K562 (cell line): ENCODE measurements around the gene CFAP92.

Experiments used
- EP300 ChIP-seq: IDR thresholded peaks from 2 replicates; pipeline ENCODE4 v1.6.1; 2012; ENCODE audit warnings: low read length, improper control_type of control experiment
- GATAD2B ChIP-seq: fragments of 450-650 bp; IDR thresholded peaks from 2 replicates; pipeline ENCODE4 v1.6.1; 2017; ENCODE audit warnings: mild to moderate bottlenecking, borderline replicate concordance
- HDAC6 ChIP-seq: IDR thresholded peaks from 2 replicates; pipeline ENCODE4 v1.6.1; 2012; ENCODE audit warnings: low read depth, mild to moderate bottlenecking, control low read depth, inconsistent platforms, low read length, moderate library complexity
- HNRNPH1 ChIP-seq: fragments of 200-400 bp; formaldehyde crosslinking; optimal IDR thresholded peaks from 2 replicates; pipeline ENCODE3; 2017; ENCODE audit warnings: low read depth, mild to moderate bottlenecking, low read length, moderate library complexity
- JUN ChIP-seq, 2 experiments: sonication (generic) in 1 of 2; formaldehyde crosslinking in 1 of 2; IDR thresholded peaks; 2 replicates each; pipeline versions ENCODE4 v1.6.1 to v1.8.0; 2012 to 2022; ENCODE audit warnings: borderline replicate concordance in 2 of 2, mild to moderate bottlenecking in 2 of 2, improper control_type of control experiment in 1 of 2, low read depth in 1 of 2, low read length in 1 of 2, missing genetic modification reagents in 1 of 2
- JUNB ChIP-seq: fragments of 450-650 bp; formaldehyde crosslinking; conservative IDR thresholded peaks from 2 replicates; pipeline ENCODE4 v1.4.0; 2020; ENCODE audit warnings: mild to moderate bottlenecking
- MEF2A ChIP-seq: IDR thresholded peaks from 2 replicates; pipeline ENCODE4 v1.6.1; 2011; ENCODE audit warnings: low read depth, mild to moderate bottlenecking, low read length, moderate library complexity; ENCODE audit not compliant: control insufficient read depth
- YY1 ChIP-seq, 3 experiments: IDR thresholded peaks; 2 replicates each; pipeline ENCODE4 v1.6.1; 2011; ENCODE audit warnings: low read length in 2 of 3, mild to moderate bottlenecking in 2 of 3, moderate library complexity in 2 of 3, borderline replicate concordance in 1 of 3, control low read depth in 1 of 3, low read depth in 1 of 3; ENCODE audit not compliant: insufficient read depth in 3 of 3, insufficient replicate concordance in 2 of 3, control insufficient read depth in 1 of 3, insufficient read length in 1 of 3; ENCODE audit errors: extremely low read depth in 1 of 3
- ZNF140 ChIP-seq: fragments of 250-450 bp; sonication (Bioruptor Pico); IDR thresholded peaks from 2 replicates; pipeline ENCODE4 v1.8.0; 2021; ENCODE audit warnings: moderate library complexity, mild to moderate bottlenecking, inconsistent platforms
- ZNF24 ChIP-seq: fragments of 450-650 bp; IDR thresholded peaks from 2 replicates; pipeline ENCODE4 v1.6.1; 2016
- ZNF263 ChIP-seq: sonication (generic); formaldehyde crosslinking; IDR thresholded peaks from 2 replicates; pipeline ENCODE4 v1.8.0; 2022; ENCODE audit warnings: mild to moderate bottlenecking, missing genetic modification reagents, borderline replicate concordance
- TF ChIP-seq, protein P1 (sequence below), 2 experiments: fragments of 450-650 bp; IDR thresholded peaks; 2 replicates each; pipeline ENCODE4 v1.6.1; 2016
- TF ChIP-seq, protein P2 (sequence below): fragments of 450-650 bp; IDR thresholded peaks from 2 replicates; pipeline ENCODE4 v1.6.1; 2016; ENCODE audit warnings: borderline replicate concordance
- TF ChIP-seq, protein P3 (sequence below), 2 experiments: fragments of 450-650 bp; IDR thresholded peaks; 2 replicates each; pipeline ENCODE4 v1.6.1; 2016; ENCODE audit warnings: mild to moderate bottlenecking in 2 of 2, borderline replicate concordance in 1 of 2, low read depth in 1 of 2, moderate library complexity in 1 of 2

DNA sequence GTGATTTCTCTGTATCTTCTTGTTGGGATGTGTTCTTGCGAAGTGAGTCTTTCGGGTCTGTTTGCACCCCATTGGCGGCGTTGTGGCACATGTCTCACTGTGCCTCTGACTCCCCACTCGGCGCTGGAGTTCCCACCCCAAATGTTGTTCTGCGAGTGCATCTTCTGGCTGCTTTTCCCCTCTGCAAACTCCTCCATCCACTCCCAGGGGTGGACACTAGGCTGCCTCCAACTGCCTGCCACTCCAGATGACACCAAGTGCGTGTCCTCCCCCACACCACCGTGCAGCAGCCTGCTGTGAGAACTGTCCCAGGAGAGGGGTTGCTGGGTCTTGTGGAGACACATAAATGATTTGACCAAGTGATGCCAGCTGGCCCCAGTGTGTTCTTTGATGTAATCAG is 24.9 kb upstream of the CFAP92 start:
- no peak for TF ChIP-seq GATAD2B
- TF ChIP-seq, protein P1, sequence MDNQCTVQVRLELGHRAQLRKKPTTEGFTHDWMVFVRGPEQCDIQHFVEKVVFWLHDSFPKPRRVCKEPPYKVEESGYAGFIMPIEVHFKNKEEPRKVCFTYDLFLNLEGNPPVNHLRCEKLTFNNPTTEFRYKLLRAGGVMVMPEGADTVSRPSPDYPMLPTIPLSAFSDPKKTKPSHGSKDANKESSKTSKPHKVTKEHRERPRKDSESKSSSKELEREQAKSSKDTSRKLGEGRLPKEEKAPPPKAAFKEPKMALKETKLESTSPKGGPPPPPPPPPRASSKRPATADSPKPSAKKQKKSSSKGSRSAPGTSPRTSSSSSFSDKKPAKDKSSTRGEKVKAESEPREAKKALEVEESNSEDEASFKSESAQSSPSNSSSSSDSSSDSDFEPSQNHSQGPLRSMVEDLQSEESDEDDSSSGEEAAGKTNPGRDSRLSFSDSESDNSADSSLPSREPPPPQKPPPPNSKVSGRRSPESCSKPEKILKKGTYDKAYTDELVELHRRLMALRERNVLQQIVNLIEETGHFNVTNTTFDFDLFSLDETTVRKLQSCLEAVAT (IDR thresholded peaks at IDR 0.05): no peak
- no peak for TF ChIP-seq HDAC6
- no peak for TF ChIP-seq JUN (IDR thresholded peaks at IDR 0.05; ENCODE audit: borderline replicate concordance, low read depth, low read length)
- TF ChIP-seq JUN (CRISPR knock-in tag; IDR thresholded peaks at IDR 0.05; ENCODE audit: borderline replicate concordance): no peak
- TF ChIP-seq JUNB (CRISPR knock-in tag): no peak
- no peak for TF ChIP-seq MEF2A
- TF ChIP-seq, protein P2, sequence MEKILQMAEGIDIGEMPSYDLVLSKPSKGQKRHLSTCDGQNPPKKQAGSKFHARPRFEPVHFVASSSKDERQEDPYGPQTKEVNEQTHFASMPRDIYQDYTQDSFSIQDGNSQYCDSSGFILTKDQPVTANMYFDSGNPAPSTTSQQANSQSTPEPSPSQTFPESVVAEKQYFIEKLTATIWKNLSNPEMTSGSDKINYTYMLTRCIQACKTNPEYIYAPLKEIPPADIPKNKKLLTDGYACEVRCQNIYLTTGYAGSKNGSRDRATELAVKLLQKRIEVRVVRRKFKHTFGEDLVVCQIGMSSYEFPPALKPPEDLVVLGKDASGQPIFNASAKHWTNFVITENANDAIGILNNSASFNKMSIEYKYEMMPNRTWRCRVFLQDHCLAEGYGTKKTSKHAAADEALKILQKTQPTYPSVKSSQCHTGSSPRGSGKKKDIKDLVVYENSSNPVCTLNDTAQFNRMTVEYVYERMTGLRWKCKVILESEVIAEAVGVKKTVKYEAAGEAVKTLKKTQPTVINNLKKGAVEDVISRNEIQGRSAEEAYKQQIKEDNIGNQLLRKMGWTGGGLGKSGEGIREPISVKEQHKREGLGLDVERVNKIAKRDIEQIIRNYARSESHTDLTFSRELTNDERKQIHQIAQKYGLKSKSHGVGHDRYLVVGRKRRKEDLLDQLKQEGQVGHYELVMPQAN: no peak
- no peak for TF ChIP-seq YY1 (IDR thresholded peaks at IDR 0.05; ENCODE audit: borderline replicate concordance in 1 of 3, control insufficient read depth in 1 of 3, extremely low read depth in 1 of 3, insufficient read depth in 3 of 3, insufficient read length in 1 of 3, insufficient replicate concordance in 2 of 3, low read depth in 1 of 3, low read length in 2 of 3)
- TF ChIP-seq ZNF140 (CRISPR knock-in tag): no peak
- TF ChIP-seq, protein P3, sequence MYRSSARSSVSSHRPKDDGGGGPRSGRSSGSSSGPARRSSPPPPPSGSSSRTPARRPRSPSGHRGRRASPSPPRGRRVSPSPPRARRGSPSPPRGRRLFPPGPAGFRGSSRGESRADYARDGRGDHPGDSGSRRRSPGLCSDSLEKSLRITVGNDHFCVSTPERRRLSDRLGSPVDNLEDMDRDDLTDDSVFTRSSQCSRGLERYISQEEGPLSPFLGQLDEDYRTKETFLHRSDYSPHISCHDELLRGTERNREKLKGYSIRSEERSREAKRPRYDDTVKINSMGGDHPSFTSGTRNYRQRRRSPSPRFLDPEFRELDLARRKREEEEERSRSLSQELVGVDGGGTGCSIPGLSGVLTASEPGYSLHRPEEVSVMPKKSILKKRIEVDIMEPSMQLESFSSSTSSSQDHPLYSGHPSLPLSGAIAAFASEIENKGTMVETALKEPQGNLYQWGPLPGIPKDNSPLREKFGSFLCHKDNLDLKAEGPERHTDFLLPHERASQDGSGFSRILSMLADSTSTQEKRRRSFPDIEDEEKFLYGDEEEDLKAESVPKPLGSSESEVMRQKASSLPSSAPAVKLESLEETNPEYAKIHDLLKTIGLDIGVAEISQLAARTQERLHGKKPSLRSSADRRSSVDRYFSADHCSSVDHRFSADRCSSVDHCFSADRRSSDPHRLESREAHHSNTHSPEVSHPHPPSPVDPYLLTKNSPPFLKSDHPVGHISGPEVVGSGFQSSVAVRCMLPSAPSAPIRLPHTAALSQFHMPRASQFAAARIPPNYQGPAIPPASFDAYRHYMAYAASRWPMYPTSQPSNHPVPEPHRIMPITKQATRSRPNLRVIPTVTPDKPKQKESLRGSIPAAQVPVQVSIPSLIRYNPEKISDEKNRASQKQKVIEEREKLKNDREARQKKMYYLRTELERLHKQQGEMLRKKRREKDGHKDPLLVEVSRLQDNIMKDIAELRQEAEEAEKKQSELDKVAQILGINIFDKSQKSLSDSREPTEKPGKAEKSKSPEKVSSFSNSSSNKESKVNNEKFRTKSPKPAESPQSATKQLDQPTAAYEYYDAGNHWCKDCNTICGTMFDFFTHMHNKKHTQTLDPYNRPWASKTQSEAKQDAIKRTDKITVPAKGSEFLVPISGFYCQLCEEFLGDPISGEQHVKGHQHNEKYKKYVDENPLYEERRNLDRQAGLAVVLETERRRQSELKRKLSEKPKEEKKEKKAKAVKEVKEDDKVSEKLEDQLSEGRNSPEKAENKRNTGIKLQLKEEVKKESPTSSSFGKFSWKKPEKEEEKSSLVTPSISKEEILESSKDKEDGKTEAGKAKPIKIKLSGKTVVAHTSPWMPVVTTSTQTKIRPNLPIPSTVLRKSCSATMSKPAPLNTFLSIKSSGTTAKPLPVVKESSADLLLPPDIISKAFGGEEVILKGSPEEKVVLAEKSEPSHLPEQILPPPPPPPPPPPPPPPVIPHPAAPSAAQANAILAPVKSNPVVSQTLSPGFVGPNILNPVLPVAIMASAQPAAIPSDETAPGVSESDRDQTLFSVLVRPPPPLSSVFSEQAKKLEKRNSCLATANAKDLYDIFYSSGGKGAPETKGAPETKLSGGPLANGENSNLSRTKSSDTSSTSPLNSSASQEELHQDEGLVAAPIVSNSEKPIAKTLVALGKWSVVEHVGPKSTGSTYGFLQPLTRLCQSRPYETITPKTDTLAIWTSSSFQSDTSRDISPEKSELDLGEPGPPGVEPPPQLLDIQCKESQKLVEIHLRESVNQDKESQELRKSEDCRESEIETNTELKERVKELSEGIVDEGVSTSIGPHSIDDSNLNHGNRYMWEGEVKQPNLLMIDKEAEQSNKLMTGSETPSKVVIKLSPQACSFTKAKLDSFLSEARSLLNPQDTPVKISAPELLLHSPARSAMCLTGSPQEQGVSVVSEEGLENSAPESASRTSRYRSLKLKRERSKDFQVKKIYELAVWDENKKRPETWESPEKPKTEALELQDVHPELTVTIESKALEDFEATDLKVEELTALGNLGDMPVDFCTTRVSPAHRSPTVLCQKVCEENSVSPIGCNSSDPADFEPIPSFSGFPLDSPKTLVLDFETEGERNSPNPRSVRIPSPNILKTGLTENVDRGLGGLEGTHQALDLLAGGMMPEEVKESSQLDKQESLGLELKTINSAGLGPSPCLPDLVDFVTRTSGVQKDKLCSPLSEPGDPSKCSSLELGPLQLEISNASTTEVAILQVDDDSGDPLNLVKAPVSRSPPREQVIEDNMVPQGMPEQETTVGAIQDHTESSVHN (IDR thresholded peaks at IDR 0.05; ENCODE audit: borderline replicate concordance in 1 of 2, low read depth in 1 of 2): no peak
- no peak for TF ChIP-seq ZNF263 (CRISPR knock-in tag)
- no peak for TF ChIP-seq ZNF24
- no peak for TF ChIP-seq EP300
- no peak for TF ChIP-seq HNRNPH1
